Measurements from ENCODE around the gene TRPM6.

DNA sequence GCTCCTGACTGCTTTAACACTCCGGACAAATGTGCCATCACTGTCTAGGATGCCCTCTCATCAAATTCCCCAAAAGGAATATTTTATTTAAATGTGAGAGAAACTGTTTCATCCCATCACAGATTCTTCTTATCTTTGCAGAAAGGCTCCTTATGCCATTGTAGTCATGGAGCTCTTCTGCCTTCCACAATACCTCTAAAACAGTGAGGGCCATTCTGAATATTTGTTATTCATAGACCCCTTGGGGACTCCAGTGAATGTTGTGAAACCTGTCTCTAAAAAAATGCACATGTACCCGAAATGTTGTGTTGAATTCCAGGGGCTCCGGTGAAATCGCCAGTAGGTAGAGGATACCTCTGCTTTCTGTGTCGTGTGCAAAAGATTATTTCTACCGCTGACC lies 213.6 kb downstream of the TRPM6 start:
- TF ChIP-seq POLR2A (IDR thresholded peaks at IDR 0.05; ENCODE audit: low read depth, low read length) (no peak), POLR2AphosphoS5 (IDR thresholded peaks at IDR 0.05; ENCODE audit: low read depth, low read length) (no peak)

Data from GM12891 (cell line).